Fibroblast of mammary gland (primary cell): ENCODE data around the gene LINS1.

Experiments used
- DNase-seq: peaks from one replicate; pipeline ENCODE4 v3.0.0-alpha.2; 2010; ENCODE audit warnings: low read depth
- H3K4me3 ChIP-seq: 2 replicates; pipeline ENCODE4 v1.5.1; 2011; ENCODE audit warnings: low read depth, mild to moderate bottlenecking, low read length, moderate library complexity; ENCODE audit not compliant: control insufficient read depth
- CTCF ChIP-seq: conservative IDR thresholded peaks from 2 replicates; pipeline ENCODE4 v1.5.1; 2011; ENCODE audit warnings: low read depth, low read length, inconsistent platforms; ENCODE audit not compliant: control insufficient read depth, insufficient read depth

LINS1 gene

DNA sequence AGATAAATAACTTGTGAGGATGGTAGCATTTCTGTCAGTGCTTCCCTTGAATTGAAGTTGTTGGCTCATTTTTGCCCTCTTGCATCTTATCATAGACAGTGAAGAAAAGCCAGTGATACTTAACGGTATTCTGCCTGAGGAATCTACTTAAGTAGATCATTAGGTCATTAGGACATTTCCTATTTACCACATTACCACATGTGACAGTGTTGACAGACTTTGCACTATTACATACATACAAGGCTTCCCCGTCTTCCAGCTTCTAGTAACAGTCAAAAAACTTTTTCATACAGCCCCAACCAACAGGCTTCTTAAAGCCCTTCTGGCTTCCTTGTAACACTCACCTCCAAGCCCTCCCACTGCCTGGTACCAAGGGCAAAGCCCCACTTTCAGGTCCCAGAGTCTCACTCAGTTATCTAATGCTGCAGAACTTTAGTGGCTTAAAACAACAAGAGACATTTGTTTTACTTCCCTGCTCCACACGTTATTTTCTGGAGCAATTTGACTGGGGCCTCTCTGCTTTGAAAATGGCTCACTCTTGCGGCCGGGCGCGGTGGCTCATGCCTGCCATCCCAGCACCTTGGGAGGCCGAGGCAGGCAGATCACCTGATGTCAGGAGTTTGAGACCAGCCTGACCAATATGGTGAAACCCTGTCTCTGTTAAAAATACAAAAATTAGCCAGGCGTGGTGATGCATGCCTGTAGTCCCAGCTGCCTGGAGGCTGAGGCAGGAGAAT is 40.4 kb upstream of the LINS1 start:
- no peak for DNase-seq
- TF ChIP-seq CTCF: no peak
- H3K4me3 ChIP-seq: no peak overlapping the region

DNA sequence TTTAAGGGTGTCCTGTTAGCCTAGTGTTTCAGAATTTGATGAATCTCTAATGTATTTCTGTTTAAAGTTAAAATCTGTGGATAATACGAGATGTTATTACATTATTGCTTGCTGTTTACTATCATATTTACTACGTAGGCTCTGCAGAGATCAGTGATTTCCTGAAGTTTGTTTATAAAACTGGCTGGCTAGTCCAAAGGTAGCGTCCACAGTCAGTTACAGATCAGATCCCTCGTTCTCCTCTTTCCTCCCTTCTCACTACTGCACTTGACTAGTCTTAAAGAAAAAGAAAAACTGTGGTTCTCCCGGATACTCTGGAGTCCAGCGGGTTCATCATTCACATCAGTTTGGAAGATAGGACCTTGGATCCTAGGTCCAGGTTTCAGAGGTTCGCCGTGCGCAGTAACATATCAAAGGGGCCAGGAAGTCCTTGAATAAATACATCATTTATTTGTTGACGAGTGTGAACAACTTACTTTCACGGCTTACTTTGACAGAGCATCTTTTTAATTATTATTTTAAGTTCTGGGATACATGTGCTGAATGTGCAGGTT is 36.3 kb upstream of the LINS1 start:
- no peak for TF ChIP-seq CTCF
- no peak for DNase-seq
- H3K4me3 ChIP-seq: no peak overlapping the region

- TF ChIP-seq CTCF: no peak
Measured at GRCh38 chr15:100635406-100636071, 33.6 kb upstream of the LINS1 start.

GRCh38 chr15:100633763-100634075 is 31.7 kb upstream of the LINS1 start:
- no peak overlapping the region for H3K4me3 ChIP-seq
- TF ChIP-seq CTCF: no peak
- no peak for DNase-seq

More at GRCh38 chr15:100635406-100636071, 33.6 kb upstream of the LINS1 start:
- no peak overlapping the region for H3K4me3 ChIP-seq
- DNase-seq: no peak

GRCh38 chr15:100631831-100632230 is 29.8 kb upstream of the LINS1 start:
- TF ChIP-seq CTCF: no peak
- no peak for DNase-seq
- no peak overlapping the region for H3K4me3 ChIP-seq

DNA sequence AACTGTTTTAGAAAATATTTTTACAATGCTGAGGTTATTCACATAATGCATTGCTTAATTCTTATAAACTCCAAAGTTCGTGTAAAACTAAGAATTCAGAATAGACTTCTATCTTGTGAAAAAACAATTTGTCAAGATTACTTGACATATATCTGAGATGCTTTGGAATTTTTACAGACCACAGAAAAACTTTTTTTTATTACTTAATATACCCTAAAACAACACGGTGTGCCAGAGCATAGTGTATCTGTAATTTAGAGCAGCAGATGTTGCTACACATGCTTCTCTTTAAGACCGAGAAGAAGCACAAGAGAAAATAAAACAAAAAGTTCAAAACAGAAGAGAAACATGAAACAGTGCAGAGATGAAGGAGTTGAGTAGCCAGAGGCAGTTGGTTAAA is 26.8 kb upstream of the LINS1 start:
- no peak overlapping the region for H3K4me3 ChIP-seq
- no peak for TF ChIP-seq CTCF
- DNase-seq: peak; percentile 14
